AG09319 (cell line): ENCODE data around the gene ZNF529.
"Not testable (repeated sequence)": the region's sequence is repeated elsewhere in the genome, so short reads cannot be mapped to it uniquely, and the experiment has no call there.

ENCODE experiments used
- DNase-seq: peaks from one replicate; pipeline ENCODE4 v3.0.0-alpha.2; 2010; ENCODE audit warnings: low read depth; ENCODE audit errors: extremely low read depth
- CTCF ChIP-seq: IDR thresholded peaks from 2 replicates; pipeline ENCODE4 v1.5.1; 2011; ENCODE audit warnings: low read depth, mild to moderate bottlenecking, inconsistent platforms, low read length, moderate library complexity

Gene ZNF529

GRCh38 chr19:36573020-36573894 is at the start of gene ZNF529:
ZNF529 (minus strand) TSS chr19:36573292; CDS start chr19:36572346, 946 bp downstream.
- DNase-seq, result peak; percentile 54
- no peak for TF ChIP-seq CTCF

- no peak for TF ChIP-seq CTCF
- DNase-seq, result no peak
These were observed 32.9 kb upstream of the ZNF529 start for GRCh38 chr19:36605877-36606478.

GRCh38 chr19:36605101-36605876 is 32.2 kb upstream of the ZNF529 start, which contains the start of gene ZNF382:
ZNF382 (plus strand) TSS chr19:36605313; CDS start chr19:36609915, 4,602 bp downstream.
- peak; percentile 20 for DNase-seq
- no peak for TF ChIP-seq CTCF

- no peak for TF ChIP-seq CTCF
- DNase-seq, result no peak
These were observed 31.6 kb upstream of the ZNF529 start for GRCh38 chr19:36604656-36605100.

GRCh38 chr19:36602681-36603080 is 29.6 kb upstream of the ZNF529 start:
- DNase-seq, result not testable (repeated sequence)

- no peak for DNase-seq
- TF ChIP-seq CTCF, result no peak
These were observed 6.2 kb upstream of the ZNF529 start for GRCh38 chr19:36579255-36579654.

GRCh38 chr19:36577271-36577996 is 4.3 kb upstream of the ZNF529 start:
- DNase-seq, result no peak
- TF ChIP-seq CTCF, result no peak
